HEK293T (cell line): ENCODE data around the gene BACH2.

Source experiments
- CTCF ChIA-PET: fragments of 350-600 bp; formaldehyde crosslinking; extraction: SDS; loops from one replicate; lab custom pipeline; 2021; ENCODE audit warnings: antibody characterized with exemption, inconsistent platforms; lab: Yijun Ruan, JAX
- POLR2A ChIA-PET: fragments of 350-600 bp; formaldehyde crosslinking; extraction: SDS; loops from one replicate; lab custom pipeline; 2020; ENCODE audit warnings: antibody characterized with exemption, inconsistent platforms; lab: Yijun Ruan, JAX
- DNase-seq: peaks from one replicate; pipeline ENCODE4 v3.0.0; 2012; ENCODE audit warnings: mixed read lengths; ENCODE audit errors: extremely low spot score
- ARNT ChIP-seq: fragments of 450-650 bp; IDR thresholded peaks from 2 replicates; pipeline ENCODE4 v1.6.1; 2017; ENCODE audit warnings: mild to moderate bottlenecking
- BHLHE40 ChIP-seq: fragments of 450-650 bp; IDR thresholded peaks from 2 replicates; pipeline ENCODE4 v1.6.1; 2016; ENCODE audit warnings: mild to moderate bottlenecking, moderate library complexity, borderline replicate concordance
- CTBP1 ChIP-seq: fragments of 450-650 bp; IDR thresholded peaks from 2 replicates; pipeline ENCODE4 v1.6.1; 2016; ENCODE audit warnings: borderline replicate concordance
- ELF4 ChIP-seq: fragments of 450-650 bp; IDR thresholded peaks from 2 replicates; pipeline ENCODE4 v1.6.1; 2017; ENCODE audit warnings: antibody characterized with exemption
- FOXA1 ChIP-seq: fragments of 450-650 bp; IDR thresholded peaks from 2 replicates; pipeline ENCODE4 v1.6.1; 2016; ENCODE audit warnings: mild to moderate bottlenecking
- FOXK2 ChIP-seq: fragments of 450-650 bp; IDR thresholded peaks from 2 replicates; pipeline ENCODE4 v1.6.1; 2016; ENCODE audit warnings: mild to moderate bottlenecking
- FOXM1 ChIP-seq: fragments of 450-650 bp; IDR thresholded peaks from 2 replicates; pipeline ENCODE4 v1.6.1; 2017; ENCODE audit warnings: mild to moderate bottlenecking, borderline replicate concordance
- HDGF ChIP-seq: fragments of 450-650 bp; IDR thresholded peaks from 2 replicates; pipeline ENCODE4 v1.6.1; 2017; ENCODE audit warnings: antibody characterized with exemption, borderline replicate concordance
- L3MBTL2 ChIP-seq: fragments of 450-650 bp; conservative IDR thresholded peaks from 2 replicates; pipeline ENCODE4 v1.6.1; 2016; ENCODE audit warnings: mild to moderate bottlenecking
- LEF1 ChIP-seq: fragments of 450-650 bp; IDR thresholded peaks from 2 replicates; pipeline ENCODE4 v1.6.1; 2017; ENCODE audit warnings: mild to moderate bottlenecking, borderline replicate concordance
- NFRKB ChIP-seq: fragments of 450-650 bp; IDR thresholded peaks from 2 replicates; pipeline ENCODE4 v1.6.1; 2016; ENCODE audit warnings: mild to moderate bottlenecking, moderate library complexity
- PKNOX1 ChIP-seq: fragments of 450-650 bp; IDR thresholded peaks from 2 replicates; pipeline ENCODE4 v1.6.1; 2016
- SP1 ChIP-seq: fragments of 450-650 bp; IDR thresholded peaks from 2 replicates; pipeline ENCODE4 v1.6.1; 2017
- SUZ12 ChIP-seq: fragments of 450-650 bp; IDR thresholded peaks from 2 replicates; pipeline ENCODE4 v1.6.1; 2016; ENCODE audit warnings: mild to moderate bottlenecking
- TARDBP ChIP-seq: fragments of 450-650 bp; IDR thresholded peaks from 2 replicates; pipeline ENCODE4 v1.6.1; 2016
- ZNF384 ChIP-seq: fragments of 450-650 bp; IDR thresholded peaks from 2 replicates; pipeline ENCODE4 v1.6.1; 2016

The BACH2 gene

GRCh38 chr6:90082847-90083246, 213.8 kb downstream of the BACH2 start:
- TF ChIP-seq ZNF384 (no peak), LEF1 (no peak), FOXM1 (no peak), ELF4 (no peak), NFRKB (no peak), BHLHE40 (no peak), HDGF (no peak), TARDBP (no peak), PKNOX1 (no peak), FOXA1 (no peak), FOXK2 (no peak), SP1 (no peak), L3MBTL2 (no peak), ARNT (no peak)
- POLR2A ChIA-PET, result interaction anchor here (0.8 kb wide), 1 partner anchor 16 kb away, joined by 3 read pairs; no protein-coding TSS in a partner anchor
- CTCF ChIA-PET, result interaction anchor here (0.8 to 2.4 kb wide), 2 partner anchors 105 to 142 kb away, joined by 3 to 7 read pairs; no protein-coding TSS in a partner anchor
- no peak for DNase-seq

- ChIA-PET CTCF (no interaction called here), POLR2A (no interaction called here)
- DNase-seq, result no peak
- TF ChIP-seq LEF1, result no peak
- no peak for TF ChIP-seq FOXM1
- TF ChIP-seq ZNF384, result no peak
Measured at GRCh38 chr6:90080876-90081481, 215.7 kb downstream of the BACH2 start.

GRCh38 chr6:90079560-90080490, 216.8 kb downstream of the BACH2 start:
- DNase-seq, result no peak
- ChIA-PET CTCF (no interaction called here), POLR2A (no interaction called here)
- TF ChIP-seq ARNT (no peak), L3MBTL2 (no peak), LEF1 (no peak), TARDBP (no peak), FOXM1 (no peak), SUZ12 (no peak), FOXA1 (no peak), ELF4 (no peak)

GRCh38 chr6:90078513-90079289, 217.9 kb downstream of the BACH2 start:
- no peak for DNase-seq
- ChIA-PET CTCF (no interaction called here), POLR2A (no interaction called here)
- TF ChIP-seq ARNT (no peak), ELF4 (no peak), TARDBP (no peak), FOXM1 (no peak), LEF1 (no peak), SUZ12 (no peak), FOXA1 (no peak), SP1 (no peak), BHLHE40 (no peak), CTBP1 (no peak), ZNF384 (no peak), L3MBTL2 (no peak), HDGF (no peak), NFRKB (no peak), PKNOX1 (no peak), FOXK2 (no peak)

- ChIA-PET CTCF (no interaction called here), POLR2A (no interaction called here)
- TF ChIP-seq SP1 (no peak), PKNOX1 (no peak), ELF4 (no peak), SUZ12 (no peak), CTBP1 (no peak), BHLHE40 (no peak), ZNF384 (no peak), HDGF (no peak), FOXM1 (no peak), LEF1 (no peak), L3MBTL2 (no peak), TARDBP (no peak), FOXK2 (no peak)
- no peak for DNase-seq
Measured at GRCh38 chr6:90076511-90077415, 219.9 kb downstream of the BACH2 start.
